Measurements from ENCODE around the gene ATP5ME. TPM values are rescaled to one million over a fixed set of nuclear protein-coding genes. Genes with fewer than 3 reads are reported as not detected.
"Not testable (repeated sequence)": the region's sequence is repeated elsewhere in the genome, so short reads cannot be mapped to it uniquely, and the experiment has no call there.

Gene ATP5ME
- total RNA-seq, 1 donor from 2014 or later: 203 TPM

DNA sequence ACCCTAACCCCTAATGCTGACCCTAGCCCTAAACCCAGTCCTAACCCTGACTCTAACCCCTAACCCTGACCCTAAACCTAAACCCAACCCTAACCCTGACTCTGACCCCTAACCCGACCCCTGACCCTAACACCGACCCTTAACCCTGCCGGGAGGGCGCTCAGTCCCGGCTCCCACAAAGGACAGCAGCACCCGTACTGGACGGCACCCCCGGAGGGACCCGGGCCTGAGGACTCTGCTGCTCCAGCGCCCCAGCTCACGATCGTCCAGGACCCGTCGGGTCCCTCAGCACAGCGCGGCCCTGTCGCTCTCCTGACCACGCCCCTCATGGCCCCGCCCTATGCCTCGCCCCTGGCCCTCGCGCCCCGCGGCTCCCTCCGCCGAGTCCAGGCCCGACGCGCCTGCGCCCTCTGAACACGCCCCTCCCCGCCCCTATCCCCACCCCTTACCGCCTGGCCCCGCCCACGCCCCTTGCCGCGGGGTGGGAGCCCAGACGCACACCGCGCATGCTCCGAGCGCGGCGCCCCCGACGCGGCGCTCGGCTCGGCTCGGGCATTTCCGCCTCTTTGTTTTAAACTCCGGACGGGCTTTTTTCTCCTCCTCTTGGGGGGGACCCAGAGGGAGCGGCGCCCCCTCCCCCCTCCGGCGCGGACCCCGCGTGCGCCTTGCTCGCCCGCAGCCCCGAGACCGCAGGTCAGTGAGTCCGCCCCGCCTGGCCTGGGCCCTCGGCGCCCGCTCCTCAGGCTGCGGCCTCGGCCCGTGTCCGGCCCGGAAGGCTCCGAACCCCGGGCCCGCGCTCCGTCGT lies 31.4 kb upstream of the ATP5ME start, which contains the start of gene PCGF3:
Gene PCGF3 (plus strand): TSS at position 555 of the 805 bp plus-strand sequence. CDS start 27,849 bp downstream, outside the sequence.
- ATAC-seq: peak; percentile 96
- DNase-seq (ENCODE audit: low spot score): peak; percentile 98

GRCh38 chr4:704971-705277 lies 30.8 kb upstream of the ATP5ME start:
- no peak for ATAC-seq
- DNase-seq (ENCODE audit: low spot score): no peak

DNA sequence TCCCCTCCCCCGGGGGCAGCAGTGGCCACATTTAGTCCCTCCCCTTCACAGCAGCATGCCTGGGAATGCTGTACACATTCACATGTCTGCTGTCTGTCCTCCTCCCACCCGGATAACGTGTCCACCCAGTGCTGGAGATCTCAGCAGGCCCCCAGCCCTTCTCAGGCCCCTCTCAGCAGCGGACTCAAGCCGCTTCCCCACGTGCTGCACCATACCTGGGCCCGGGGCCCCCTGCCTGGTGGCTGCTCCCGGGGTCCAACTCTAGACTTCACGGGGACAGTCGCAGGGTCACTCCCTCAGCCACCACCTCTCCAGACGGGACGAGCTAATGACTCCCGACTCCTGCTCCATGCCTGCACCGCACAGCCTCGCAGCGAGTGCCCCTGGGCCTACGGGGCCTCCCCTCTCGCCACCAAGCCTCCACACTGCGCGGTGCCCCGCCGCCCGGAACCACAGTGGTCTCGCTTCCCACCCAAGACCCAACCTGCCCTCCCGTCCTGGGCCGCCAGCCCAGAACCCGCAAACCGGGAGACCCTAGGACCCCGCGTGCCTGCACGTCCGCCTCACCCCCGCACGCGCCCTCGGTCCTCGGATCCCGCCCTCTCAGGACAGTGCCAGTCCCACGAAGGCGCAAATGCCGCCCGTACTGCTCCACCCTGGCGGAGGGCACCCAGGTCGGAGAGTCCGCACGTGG lies 30.3 kb upstream of the ATP5ME start:
- ATAC-seq (no peak), DNase-seq (ENCODE audit: low spot score) (peak; percentile 52)

- DNase-seq (ENCODE audit: low spot score): no peak
- no peak for ATAC-seq
Observed at GRCh38 chr4:703336-704197, 29.5 kb upstream of the ATP5ME start.

DNA sequence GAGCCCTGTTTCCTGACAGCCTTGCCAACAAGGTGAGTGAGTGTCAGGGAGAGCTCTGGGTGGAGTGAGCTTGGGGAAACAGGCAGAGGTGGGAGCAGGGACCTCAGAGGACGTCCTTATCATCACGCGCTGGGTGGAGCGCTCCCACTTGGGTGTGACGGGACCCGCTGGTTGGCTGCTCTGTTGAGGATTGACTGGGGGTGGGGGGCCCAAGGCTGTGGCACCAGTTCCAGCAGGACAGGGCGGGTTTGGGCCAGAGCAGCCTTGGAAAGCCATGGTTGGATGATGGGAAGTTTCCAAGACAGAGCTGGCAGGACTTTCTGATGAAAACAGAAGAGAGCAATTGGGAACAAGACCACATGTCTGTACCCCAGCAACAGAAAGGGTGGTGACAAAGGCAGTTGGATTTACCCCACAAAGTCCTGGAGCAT lies 28.6 kb upstream of the ATP5ME start:
- no peak for ATAC-seq
- no peak for DNase-seq (ENCODE audit: low spot score)

DNA sequence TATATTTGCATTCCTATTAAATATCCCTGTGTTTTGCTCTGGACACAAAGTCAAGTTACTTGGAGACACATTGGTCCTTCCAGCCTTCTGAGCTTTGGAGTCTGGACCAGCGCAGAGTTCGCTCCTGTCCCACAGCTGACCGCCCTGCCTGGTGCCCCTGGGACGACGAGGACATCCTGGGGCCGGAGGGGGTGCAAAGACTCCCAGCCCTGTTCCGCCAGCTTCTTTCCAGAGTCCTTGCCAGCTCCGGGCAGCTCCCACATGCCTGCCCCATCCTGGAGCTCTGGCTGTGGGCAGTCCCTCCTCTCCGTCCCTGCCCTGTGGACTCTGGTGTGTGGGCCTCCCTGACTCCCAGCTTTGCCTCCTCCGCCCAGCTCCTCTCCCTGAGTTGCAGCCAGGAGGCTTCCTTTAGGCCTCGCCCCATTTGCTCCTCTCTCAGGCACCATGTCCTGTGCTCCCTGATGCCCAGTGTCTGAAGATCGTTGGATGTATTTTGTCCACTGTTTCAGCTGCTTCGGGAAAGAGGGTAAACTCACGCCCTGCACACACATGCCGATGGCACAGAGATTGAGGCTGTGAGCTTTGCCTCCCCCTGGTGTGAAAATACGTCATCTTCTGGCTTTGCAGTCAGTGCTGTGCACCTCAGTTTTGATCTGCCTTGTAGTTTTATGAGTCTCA lies 26.6 kb upstream of the ATP5ME start:
- ATAC-seq (no peak), DNase-seq (ENCODE audit: low spot score) (no peak)

- ATAC-seq: no peak
- DNase-seq (ENCODE audit: low spot score): no peak
Observed at GRCh38 chr4:699816-700580, 25.9 kb upstream of the ATP5ME start.

- not testable (repeated sequence) for ATAC-seq; DNase-seq (ENCODE audit: low spot score)
Observed at GRCh38 chr4:694341-694940, 20.4 kb upstream of the ATP5ME start.

- ATAC-seq (peak; percentile 72), DNase-seq (ENCODE audit: low spot score) (peak; percentile 67)
Observed at GRCh38 chr4:692771-693554, 18.9 kb upstream of the ATP5ME start.

DNA sequence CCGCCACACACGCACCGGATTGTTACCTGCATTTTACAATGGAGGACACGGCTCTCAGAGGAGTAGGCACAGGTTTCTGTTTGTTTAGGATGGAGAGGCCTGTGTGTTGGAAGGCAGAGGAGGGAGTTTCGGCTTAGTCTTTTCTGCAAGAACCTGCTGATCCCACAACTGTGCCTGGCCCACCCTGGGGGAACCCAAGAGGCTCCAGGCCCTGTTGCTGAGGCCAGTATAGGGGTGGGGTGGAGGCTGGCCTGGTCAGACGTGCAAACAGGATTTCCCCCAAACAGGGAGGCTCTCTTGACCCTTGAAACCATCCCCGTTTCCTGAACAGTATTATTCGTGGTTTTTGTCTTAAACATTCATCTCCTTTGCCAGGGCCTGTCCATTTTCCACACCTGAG lies 15.6 kb upstream of the ATP5ME start:
- ATAC-seq (no peak), DNase-seq (ENCODE audit: low spot score) (no peak)

DNA sequence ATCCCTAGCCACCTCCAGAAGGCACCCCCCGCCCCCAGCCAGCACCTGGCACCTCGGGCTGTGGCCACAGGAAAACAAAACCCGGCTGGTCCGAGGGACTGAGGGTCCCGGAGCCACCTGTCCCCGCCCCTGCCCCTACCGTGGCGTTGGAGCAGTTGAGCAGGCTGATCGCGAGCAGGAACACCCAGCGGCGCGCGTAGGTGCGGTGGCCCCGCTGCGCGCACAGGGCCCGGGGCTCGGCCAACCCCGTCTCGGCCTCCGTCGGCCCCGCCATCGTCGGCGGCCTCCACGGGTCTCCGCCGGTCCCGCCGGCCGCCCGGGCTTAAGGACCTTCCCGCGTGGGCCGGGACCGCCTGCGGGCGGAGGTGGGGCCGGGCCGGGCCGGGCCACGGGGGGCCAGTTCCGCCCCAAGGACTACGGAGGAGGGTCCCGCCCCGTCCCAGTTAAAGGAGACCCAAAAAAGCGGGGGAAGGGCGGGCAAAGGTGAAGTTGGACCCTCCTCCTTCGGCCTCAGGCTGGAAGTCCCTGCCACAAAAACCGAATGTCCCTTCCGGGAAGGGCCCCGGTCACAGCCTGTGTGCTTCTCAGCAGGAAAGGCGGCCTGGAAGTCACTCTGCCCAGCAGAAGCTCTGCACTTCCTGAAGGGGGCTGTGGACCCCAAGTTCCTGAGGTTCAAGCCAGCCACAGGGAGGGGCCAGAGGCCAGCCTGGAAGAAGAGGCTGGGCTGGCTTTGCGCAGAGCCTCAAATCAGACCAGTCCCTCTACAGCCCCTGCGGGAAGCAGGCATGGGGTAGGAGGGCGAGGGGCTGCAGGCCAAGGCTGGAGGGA lies 15.0 kb upstream of the ATP5ME start, which contains the start of gene SLC49A3:
Gene SLC49A3 (minus strand): TSS at position 298 of the 828 bp plus-strand sequence. CDS start 24 bp downstream, at position 274.
- DNase-seq (ENCODE audit: low spot score): no peak
- peak; percentile 13 for ATAC-seq

DNA sequence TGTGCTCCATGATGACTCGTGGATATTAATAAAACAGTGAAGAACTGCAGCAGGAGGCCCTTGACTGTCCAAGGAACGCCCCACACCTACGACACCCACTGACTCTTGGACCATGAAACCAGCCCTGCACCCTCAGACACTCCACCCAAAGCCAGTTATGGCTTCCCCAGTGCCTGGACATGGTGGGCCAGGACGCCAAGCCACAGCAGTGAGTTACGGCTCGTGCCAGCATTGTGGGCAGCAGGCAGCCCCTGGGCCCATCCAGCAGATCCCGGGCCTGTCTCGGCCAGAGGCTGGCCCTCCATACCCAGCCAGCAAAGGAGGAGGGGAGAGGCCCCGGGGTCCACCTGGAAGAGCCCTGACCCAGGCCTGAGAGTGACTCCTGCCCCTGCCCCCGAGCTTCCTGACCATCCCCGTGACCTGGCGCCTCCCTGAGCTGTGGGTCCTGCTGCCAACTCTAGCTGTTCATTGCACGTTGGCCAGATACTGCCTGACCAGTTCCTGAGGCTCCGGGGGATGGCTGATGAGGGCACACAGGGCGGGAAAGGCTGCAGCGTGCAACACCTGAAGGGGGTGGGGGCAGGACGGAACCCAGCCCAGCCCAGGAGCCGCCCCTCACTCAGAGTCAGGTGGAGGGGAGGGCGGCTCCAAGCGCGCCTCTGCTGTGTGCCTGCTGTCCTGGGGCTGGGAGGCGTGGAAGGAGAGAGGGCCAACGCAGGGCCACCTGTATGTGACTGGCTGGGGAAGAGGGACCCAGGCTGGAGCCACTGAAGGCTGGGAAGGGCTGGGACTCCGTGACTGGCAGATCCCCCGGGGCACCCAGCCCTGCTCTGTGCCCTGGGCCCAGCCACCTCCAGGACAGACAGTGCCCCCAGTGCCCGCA lies 14.1 kb upstream of the ATP5ME start:
- ATAC-seq (peak; percentile 43), DNase-seq (ENCODE audit: low spot score) (peak; percentile 71)

- peak; percentile 93 for DNase-seq (ENCODE audit: low spot score)
- ATAC-seq: peak; percentile 85
Observed at GRCh38 chr4:687048-687970, 13.2 kb upstream of the ATP5ME start.

DNA sequence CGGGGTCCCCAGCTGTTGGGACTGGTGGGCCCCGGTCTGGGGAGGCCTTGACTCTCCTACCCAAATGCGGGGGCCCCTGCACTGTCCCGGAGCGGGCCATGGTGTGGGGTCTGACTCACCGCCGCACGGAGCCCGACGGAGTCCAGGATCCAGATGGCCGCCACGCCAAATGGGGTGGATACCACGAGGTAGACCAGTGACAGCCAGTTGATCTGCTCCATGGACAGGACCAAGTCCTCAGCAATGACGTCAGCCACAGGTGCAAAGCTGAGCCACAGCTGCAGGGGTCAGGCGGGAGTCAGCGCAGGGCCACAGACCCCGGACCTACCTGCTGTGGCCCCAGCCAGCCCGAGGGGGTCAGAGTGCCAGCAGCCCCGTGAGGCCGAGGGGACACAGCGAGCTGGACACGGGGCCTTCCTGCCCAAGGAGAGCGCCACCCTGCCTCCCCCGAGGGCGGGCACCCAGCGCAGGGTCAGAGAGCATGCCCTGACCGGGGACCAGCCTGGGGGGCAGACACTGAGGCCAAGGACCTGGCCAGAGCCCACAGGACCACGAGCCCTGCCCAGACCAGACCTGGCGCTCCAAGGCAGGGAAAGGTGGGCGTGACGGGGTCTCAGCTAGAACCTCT lies 12.5 kb upstream of the ATP5ME start:
- DNase-seq (ENCODE audit: low spot score) (no peak), ATAC-seq (no peak)

Measured in left lobe of liver (tissue), 2 donors.